ENCODE results near the gene TMEM39B.
"Not testable (repeated sequence)": the region's sequence is repeated elsewhere in the genome, so short reads cannot be mapped to it uniquely, and the experiment has no call there.

Gene TMEM39B

DNA sequence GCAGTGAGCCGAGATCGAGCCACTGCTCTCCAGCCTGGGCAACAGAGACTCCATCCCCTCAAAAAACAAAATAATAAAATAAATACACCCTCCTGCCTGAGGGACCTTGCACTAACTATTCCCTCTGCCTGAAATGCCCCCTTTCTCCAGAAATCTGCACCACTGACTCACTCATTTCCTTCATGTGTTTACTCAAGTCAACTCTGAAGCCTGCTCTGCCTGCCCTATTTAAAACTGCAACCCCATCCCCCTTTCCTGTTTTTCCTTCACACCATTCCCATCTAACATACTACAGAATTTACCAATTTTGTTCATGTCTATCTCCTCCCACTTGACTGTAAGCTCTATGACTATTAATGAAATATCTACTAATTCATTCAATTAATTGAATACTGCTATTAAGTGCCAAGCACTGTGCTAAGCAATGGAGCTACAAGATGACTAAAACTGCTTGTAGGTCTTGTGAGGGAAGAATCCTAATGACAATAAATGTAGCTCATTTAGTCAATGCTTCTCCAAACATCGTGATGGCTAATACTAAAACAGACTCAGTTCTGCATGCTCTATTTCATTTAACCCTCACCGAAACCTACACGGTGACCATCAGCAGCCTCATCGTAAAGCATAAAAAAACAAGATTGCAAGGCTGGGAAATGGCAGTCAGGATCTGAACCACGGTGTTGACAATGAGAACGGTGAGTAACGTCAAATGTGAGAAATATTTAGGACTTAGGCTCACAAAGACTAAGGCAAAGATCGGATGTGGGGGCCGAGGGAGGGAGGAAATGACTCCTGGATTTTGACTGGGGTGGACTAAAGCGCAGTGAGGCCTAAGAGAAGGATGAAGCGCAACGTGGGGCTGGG lies 749 bp upstream of the TMEM39B start:
- no peak for DNase-seq

DNA sequence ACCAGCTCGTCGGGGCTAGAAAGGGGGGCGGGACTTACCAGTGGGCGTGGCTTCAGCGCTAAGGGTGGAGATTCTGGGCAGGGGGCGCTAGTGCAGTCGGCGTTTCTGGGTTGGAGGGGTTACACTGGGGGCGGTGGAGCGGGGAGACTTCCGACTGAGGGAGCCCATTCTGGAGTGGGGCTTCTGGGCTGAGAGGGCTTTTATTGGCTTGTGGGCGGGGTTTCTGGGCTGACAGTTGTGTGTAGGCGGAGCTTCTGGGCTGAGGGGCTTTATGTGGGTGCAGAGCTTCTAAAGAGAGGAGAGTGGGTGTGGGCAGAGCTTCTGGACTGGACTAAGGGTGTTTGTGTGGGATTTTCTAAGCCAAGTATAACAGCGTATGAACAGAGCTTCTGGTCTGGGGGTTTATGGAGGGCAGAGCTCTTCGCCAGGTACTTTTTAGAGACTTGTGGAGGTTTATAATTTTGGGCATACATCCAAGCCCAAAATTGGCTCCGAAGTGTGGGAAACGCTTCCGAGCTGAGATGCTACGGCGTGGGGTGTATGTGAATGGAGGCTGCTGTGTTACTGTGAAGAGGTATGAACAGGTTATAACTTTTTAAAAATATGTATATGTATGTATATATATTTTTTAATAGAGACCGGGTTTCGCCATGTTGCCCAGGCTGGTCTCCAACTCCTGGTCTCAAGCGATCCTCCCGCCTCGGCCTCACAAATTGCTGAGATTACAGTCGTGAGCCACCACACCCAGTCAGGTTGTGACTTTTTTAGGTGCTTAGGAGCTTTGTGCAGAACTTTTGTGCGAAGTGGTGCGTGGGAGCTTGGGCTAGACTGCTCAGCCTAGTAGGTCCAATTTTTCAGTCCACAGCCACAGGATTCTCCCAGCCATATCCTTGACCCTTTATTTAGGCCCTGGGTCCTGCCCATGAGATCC lies 825 bp downstream of the TMEM39B start:
- DNase-seq: no peak

DNA sequence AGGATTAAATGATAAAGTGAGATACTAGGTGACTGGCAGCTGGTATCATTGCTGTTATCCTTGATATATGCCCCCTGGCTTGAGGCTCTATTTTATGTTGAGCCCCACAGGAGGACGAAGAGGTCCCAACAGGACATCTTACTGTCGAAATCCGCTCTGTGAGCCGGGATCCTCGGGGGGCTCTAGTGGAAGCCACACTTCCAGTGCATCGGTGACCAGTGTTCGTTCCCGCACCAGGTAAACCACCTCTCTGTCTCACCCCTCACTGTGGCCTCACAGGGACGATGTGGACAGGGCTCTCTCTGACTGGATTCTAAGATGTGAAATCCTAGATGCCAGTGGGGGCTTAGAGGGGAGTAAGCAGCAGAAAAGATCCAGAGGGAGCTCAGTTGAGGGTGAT lies 2.1 kb downstream of the TMEM39B start:
- no peak for DNase-seq

DNA sequence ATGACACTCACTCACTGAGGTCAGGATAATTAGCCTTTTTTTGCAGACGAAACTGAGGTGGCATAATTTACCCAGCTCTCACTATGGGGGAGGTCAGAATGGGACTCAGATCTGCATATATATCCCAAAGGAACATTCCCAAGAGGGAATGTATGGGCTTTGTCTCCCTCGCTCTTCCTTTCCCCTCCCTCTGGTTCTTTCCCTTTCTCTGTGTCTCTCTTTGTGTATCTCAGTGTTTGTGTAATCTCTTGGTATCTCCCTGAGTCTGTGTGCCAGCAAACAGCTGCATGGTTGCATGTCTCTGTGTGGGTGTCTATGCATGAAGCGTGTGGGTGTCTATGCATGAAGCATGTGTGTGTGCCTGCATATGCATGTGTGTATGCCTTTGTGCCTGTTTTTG lies 4.7 kb downstream of the TMEM39B start:
- DNase-seq: no peak

DNA sequence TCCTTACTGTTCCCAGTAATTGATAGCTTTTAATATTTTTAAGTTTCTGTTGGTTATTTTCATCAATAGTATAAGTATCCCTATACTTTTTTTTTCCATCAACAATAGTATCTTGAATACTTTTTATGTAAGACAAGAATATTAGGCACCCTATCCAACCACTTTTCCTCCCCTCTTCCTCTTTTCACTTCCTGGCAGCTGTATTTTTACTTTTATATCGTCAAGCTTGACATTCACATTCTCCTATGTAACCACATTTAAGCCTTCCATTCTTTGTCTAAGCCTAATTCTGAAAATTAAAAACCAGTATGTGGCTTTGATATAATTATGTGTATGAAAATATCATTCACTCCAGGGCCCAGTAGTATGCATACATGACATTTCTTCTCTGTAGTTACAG lies 9.3 kb downstream of the TMEM39B start:
- DNase-seq: no peak

- DNase-seq: not testable (repeated sequence)
These were observed 13.6 kb downstream of the TMEM39B start for GRCh38 chr1:32086381-32086780.

DNA sequence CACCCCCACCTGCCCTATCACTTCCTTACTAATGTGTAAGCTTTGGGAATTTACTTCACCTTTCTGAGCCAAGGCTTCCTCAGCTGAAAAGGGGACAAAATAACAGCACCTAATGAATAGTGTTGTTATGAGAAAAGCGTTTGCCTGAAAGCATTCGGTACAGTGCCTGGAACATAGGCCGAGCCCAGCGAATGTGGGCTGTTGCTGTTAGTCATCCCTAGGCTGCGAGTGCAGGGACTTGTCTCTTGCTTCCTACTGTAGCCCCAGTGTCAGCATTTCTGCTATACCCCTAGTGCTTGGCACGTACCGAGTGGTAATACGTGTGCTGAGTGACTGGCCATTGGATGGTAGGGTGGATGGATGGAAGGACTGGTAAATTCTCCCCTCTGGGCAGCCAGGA lies 18.4 kb downstream of the TMEM39B start:
- DNase-seq: no peak

DNA sequence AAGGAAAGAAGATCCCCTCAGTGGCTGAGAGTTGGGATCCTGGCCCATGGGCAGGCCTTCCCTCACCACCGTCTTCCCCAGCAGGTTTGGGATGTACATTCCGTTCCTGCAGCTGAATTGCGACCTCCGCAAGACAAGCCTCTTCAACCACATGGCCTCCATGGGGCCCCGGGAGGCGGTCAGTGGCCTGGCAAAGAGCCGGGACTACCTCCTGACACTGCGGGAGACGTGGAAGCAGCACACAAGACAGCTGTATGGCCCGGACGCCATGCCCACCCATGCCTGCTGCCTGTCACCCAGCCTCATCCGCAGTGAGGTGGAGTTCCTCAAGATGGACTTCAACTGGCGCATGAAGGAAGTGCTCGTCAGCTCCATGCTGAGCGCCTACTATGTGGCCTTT lies 18.9 kb downstream of the TMEM39B start:
- DNase-seq: no peak

DNA sequence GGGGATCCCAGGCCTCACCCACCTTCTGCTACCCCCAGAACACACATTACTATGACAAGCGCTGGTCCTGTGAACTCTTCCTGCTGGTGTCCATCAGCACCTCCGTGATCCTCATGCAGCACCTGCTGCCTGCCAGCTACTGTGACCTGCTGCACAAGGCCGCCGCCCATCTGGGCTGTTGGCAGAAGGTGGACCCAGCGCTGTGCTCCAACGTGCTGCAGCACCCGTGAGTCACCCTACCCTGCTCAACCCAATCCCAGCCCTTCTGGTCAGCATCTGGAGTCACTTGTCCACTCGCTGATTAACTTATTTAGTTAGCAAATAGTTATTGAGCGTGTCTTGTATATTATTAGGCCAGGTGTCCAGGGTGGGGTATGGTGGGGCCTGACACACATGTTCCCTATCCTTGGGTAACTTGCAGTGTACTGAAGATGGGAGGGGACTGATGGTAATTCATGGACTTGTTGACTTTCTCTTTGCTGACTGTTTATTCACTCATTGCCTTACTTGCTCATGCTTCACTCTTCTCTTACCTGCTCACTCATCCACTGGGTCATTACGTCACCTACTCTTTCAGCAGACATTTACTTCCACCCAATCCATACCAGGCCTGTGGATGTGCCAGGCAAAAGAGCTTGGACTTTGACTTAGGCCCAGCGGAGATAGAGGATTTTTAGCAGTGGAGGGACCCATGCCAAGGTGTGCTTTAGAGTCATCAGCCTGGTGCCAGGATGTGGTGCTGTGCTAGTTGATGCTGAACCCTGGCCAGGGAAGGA lies 22.2 kb downstream of the TMEM39B start:
- no peak for DNase-seq

- DNase-seq: no peak
These were observed 26.7 kb downstream of the TMEM39B start for GRCh38 chr1:32099426-32099825.

GRCh38 chr1:32100359-32100758 lies 27.6 kb downstream of the TMEM39B start:
- DNase-seq: no peak

- no peak for DNase-seq
These were observed 28.3 kb downstream of the TMEM39B start for GRCh38 chr1:32100807-32101708.

DNA sequence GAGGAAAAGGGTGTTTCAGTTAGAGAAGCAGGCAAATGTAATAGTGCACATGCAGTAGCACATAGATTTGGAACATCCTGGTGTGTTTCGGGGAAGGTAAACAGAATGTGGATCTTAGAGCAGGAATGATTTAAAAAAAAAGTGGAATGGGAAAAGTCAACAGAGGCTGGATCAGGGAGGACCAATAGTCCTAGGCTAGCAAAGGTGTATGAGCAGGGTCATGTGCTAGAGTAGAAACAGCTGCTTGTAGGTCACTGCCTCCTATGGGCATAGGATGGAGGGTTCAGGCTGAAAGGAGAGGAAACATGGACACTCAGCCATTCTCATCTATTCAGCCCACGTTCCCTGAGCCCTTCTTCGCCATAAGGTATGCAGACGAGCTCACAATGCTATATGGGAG lies 31.4 kb downstream of the TMEM39B start:
- no peak for DNase-seq

DNA sequence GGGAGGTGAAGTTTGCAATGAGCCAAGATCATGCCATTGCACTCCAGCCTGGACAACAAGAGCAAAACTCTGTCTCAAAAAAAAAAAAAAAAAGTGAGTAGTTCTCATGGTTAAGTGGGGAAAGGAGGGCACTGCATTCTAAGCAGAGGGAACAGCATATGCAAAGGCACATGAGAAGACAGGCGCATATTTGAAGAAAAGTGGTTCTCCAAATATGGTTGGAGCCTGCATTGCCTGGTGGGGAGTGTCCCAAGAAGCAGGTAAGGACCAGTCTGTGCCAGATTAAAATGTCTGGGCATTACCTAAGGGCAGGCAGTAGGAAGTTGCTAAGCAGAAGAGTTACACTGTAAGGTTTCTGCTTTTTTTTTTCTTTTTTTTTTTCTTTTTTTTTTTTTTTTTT lies 32.6 kb downstream of the TMEM39B start:
- DNase-seq: no peak

DNA sequence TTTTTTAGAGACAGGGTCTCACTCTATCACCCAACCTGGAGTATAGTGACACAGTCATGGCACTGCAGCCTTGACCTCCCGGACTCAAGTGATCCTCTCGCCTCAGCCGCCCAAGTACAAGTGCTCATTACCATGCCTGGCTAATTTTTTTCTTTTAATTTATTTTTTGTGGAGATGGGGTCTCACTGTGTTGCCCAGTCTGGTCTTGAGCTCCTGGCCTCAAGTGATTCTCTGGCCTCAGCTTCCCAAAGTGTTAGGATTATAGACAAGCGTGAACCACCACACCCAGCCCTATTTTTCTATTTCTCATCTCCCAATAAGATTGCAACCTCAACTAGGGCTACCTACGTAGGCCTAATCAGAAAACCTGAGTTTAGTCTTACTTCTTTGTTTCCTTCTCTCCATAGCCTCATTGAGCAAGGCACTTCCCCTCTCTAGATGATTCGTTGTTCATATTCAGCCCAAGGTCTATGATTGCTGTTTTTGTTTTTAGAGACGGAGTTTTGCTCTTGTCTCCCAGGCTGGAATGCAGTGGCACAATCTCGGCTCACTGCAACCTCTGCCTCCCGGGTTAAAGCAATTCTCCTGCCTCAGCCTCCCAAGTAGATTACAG lies 34.0 kb downstream of the TMEM39B start:
- DNase-seq: no peak

GRCh38 chr1:32107742-32108661 lies 35.3 kb downstream of the TMEM39B start, which contains the start of gene KPNA6:
Gene KPNA6, plus strand, starts transcription at chr1:32108056. Its CDS starts 75 bp downstream, at chr1:32108131.
- DNase-seq: peak; percentile 93

DNA sequence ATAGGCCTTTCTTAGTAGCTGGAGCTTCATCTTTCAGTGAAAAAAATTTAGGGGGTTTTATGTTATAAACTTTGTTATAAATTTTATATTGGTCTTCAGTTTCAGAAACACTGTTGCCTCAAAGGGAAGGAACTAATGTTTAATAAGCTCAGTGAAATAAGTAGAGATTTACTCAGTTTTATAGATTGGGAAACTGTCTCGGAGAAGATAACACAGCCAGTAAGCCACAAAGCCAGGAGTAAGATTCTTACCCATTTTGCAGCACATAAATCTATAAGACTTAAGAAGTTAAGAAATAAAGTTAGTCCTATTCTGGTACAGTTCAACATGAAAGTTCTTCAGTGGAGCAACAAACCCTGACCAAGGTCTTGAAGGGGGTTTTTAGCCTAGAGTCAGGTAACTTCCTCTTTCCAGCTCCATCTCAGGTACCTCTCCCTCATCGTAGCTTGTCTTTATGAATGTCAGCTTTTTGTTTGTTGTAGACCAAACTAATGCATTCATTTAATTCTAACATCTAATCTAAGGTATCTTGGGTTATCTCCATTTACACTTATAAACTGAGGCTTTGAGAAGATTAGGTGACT lies 38.4 kb downstream of the TMEM39B start:
- DNase-seq: no peak

GRCh38 chr1:32111789-32112188 lies 39.0 kb downstream of the TMEM39B start:
- no peak for DNase-seq

GRCh38 chr1:32112806-32113375 lies 40.2 kb downstream of the TMEM39B start:
- DNase-seq: peak in 1 of 2 experiments; percentile 29

Measured in activated T-cell treated with anti-CD3 and anti-CD28 coated beads, Interleukin-2, amount 50 U/mL, for 48 hours (primary cell).